GM21619 (cell line): ENCODE data around the gene KCNJ1.

Experiments used
- ATAC-seq: cut with Tn5 transposase; IDR thresholded peaks from one replicate; pipeline ENCODE4 v1.9.1; 2021; ENCODE audit not compliant: unreplicated experiment

The KCNJ1 gene

GRCh38 chr11:128854841-128855240 is 12.3 kb downstream of the KCNJ1 start:
- ATAC-seq = no peak

GRCh38 chr11:128853559-128853958 is 13.5 kb downstream of the KCNJ1 start:
- no peak for ATAC-seq

GRCh38 chr11:128852327-128853023 is 14.6 kb downstream of the KCNJ1 start:
- no peak for ATAC-seq

- ATAC-seq = peak; percentile 92
Measured at GRCh38 chr11:128848815-128849455, 18.2 kb downstream of the KCNJ1 start.

- no peak for ATAC-seq
Measured at GRCh38 chr11:128846985-128847384, 20.1 kb downstream of the KCNJ1 start.

GRCh38 chr11:128845334-128845780 is 21.7 kb downstream of the KCNJ1 start:
- ATAC-seq = no peak

- ATAC-seq = no peak
Measured at GRCh38 chr11:128843198-128843785, 23.8 kb downstream of the KCNJ1 start.

GRCh38 chr11:128841461-128842072 is 25.5 kb downstream of the KCNJ1 start:
- peak; percentile 45 for ATAC-seq

- ATAC-seq = no peak
Measured at GRCh38 chr11:128840783-128841182, 26.3 kb downstream of the KCNJ1 start.

GRCh38 chr11:128840137-128840536 is 27.0 kb downstream of the KCNJ1 start:
- ATAC-seq = no peak

GRCh38 chr11:128839081-128839480 is 28.0 kb downstream of the KCNJ1 start:
- no peak for ATAC-seq

- no peak for ATAC-seq
Measured at GRCh38 chr11:128837627-128838026, 29.5 kb downstream of the KCNJ1 start.

- no peak for ATAC-seq
Measured at GRCh38 chr11:128835741-128836430, 31.2 kb downstream of the KCNJ1 start.

- no peak for ATAC-seq
Measured at GRCh38 chr11:128834157-128834556, 32.9 kb downstream of the KCNJ1 start.

GRCh38 chr11:128832121-128832497 is 35.0 kb downstream of the KCNJ1 start:
- ATAC-seq = peak; percentile 29

- ATAC-seq = peak; percentile 84
Measured at GRCh38 chr11:128831174-128832120, 35.6 kb downstream of the KCNJ1 start.

- peak; percentile 27 for ATAC-seq
Measured at GRCh38 chr11:128830290-128831173, 36.6 kb downstream of the KCNJ1 start.

GRCh38 chr11:128828350-128828749 is 38.7 kb downstream of the KCNJ1 start:
- no peak for ATAC-seq
